ENCODE data around the gene AMFR.

The AMFR gene

GRCh38 chr16:56354746-56355145, 70.6 kb downstream of the AMFR start:
- no peak overlapping the region for H3K4me3 ChIP-seq (ENCODE audit: low read depth, low read length)
- no peak for TF ChIP-seq CTCF (IDR thresholded peaks at IDR 0.05; ENCODE audit: low read depth, low read length, missing control alignments)
- DNase-seq (ENCODE audit: low read depth) = no peak

- no peak for TF ChIP-seq CTCF (IDR thresholded peaks at IDR 0.05; ENCODE audit: low read depth, low read length, missing control alignments)
- H3K4me3 ChIP-seq (ENCODE audit: low read depth, low read length) = no peak overlapping the region
- no peak for DNase-seq (ENCODE audit: low read depth)
These were observed 71.3 kb downstream of the AMFR start for GRCh38 chr16:56354016-56354415.

- H3K4me3 ChIP-seq (ENCODE audit: low read depth, low read length) = no peak overlapping the region
- no peak for DNase-seq (ENCODE audit: low read depth)
- TF ChIP-seq CTCF (IDR thresholded peaks at IDR 0.05; ENCODE audit: low read depth, low read length, missing control alignments) = no peak
These were observed 72.1 kb downstream of the AMFR start for GRCh38 chr16:56353054-56353921.

- DNase-seq (ENCODE audit: low read depth) = no peak
- no peak overlapping the region for H3K4me3 ChIP-seq (ENCODE audit: low read depth, low read length)
- TF ChIP-seq CTCF (IDR thresholded peaks at IDR 0.05; ENCODE audit: low read depth, low read length, missing control alignments) = no peak
These were observed 72.8 kb downstream of the AMFR start for GRCh38 chr16:56352351-56353053.

DNA sequence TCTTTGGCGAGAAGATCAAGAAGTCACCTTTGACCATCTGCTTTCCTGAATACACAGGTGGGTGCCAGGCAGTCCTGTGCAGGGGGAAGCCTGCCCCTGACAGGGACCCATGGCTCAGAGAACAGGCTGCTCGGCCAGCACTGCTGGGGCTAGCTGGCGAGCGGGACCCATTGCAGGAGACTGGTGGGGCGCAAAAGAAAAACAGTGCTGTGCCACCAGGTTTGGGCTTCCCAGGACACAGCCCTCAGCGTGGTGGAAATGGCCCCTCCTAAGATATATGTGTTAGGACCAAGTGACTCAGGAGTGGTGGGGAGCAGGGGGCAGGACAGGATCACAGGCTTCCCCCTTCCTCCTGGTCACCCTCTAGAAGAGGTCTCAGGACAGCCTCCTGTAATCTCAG, 73.9 kb downstream of the AMFR start:
- no peak for DNase-seq (ENCODE audit: low read depth)
- no peak overlapping the region for H3K4me3 ChIP-seq (ENCODE audit: low read depth, low read length)
- no peak for TF ChIP-seq CTCF (IDR thresholded peaks at IDR 0.05; ENCODE audit: low read depth, low read length, missing control alignments)

- DNase-seq (ENCODE audit: low read depth) = no peak
- TF ChIP-seq CTCF (IDR thresholded peaks at IDR 0.05; ENCODE audit: low read depth, low read length, missing control alignments) = no peak
- H3K4me3 ChIP-seq (ENCODE audit: low read depth, low read length) = no peak overlapping the region
These were observed 74.6 kb downstream of the AMFR start for GRCh38 chr16:56350491-56351405.

All from GM12864 (cell line).